GM23338 (cell line): ENCODE results near the gene SGCD.

Experiments used
- CREB1 ChIP-seq: fragments of 250-450 bp; sonication (Bioruptor Pico); IDR thresholded peaks from 2 replicates; pipeline ENCODE4 v1.5.0; 2020; ENCODE audit warnings: low read depth, mild to moderate bottlenecking, moderate library complexity
- EZH2 ChIP-seq: fragments of 200-600 bp; sonication (generic); IDR thresholded peaks from one replicate; pipeline ENCODE4 v1.8.0; 2017; ENCODE audit warnings: antibody characterized with exemption, mild to moderate bottlenecking, low read depth; ENCODE audit not compliant: unreplicated experiment
- EZH2phosphoT487 ChIP-seq: fragments of 200-600 bp; sonication (generic); IDR thresholded peaks from one replicate; pipeline ENCODE4 v1.8.1; 2018; ENCODE audit warnings: antibody characterized with exemption; ENCODE audit not compliant: unreplicated experiment
- JUNB ChIP-seq: IDR thresholded peaks from one replicate; pipeline ENCODE4 v1.6.1; 2016; ENCODE audit warnings: antibody characterized with exemption; ENCODE audit not compliant: unreplicated experiment
- POLR2AphosphoS5 ChIP-seq: IDR thresholded peaks from 2 replicates; pipeline ENCODE4 v1.6.1; 2016; ENCODE audit warnings: antibody characterized with exemption, low read depth
- ZNF114 ChIP-seq: fragments of 250-450 bp; sonication (Bioruptor Pico); IDR thresholded peaks from 2 replicates; pipeline ENCODE4 v1.5.0; 2020; ENCODE audit warnings: mild to moderate bottlenecking, moderate library complexity
- TF ChIP-seq, protein P1 (sequence below), 2 experiments: fragments of 200-600 bp in 1 of 2; sonication (generic) in 1 of 2; conservative IDR thresholded peaks; 2 replicates each; pipeline versions ENCODE4 v1.5.1 to v1.6.1; 2016 to 2017; ENCODE audit warnings: antibody characterized with exemption in 2 of 2, low read depth in 2 of 2, mild to moderate bottlenecking in 2 of 2, moderate library complexity in 1 of 2
- TF ChIP-seq, protein P2 (sequence below): IDR thresholded peaks from one replicate; pipeline ENCODE4 v1.6.1; 2018; ENCODE audit warnings: antibody characterized with exemption; ENCODE audit not compliant: unreplicated experiment

DNA sequence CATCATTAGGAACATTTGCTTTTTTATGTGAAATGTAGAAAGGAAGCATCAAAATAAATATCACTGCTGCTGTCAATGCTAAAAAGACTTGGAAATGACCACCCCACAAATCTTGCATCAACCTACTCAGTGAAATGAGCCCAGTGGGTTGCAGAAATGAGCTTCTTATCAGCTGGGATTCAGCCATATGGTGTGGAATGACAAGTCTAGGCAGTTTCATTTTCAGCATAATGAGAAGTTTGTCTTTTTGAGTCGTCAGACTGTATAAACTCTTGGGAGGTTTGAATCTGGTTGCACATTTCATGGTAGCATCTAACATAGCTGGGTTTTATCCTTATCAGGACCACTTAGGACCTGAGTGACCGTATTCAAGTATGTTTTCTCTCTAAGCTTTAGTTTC lies 272.0 kb downstream of the SGCD start:
- TF ChIP-seq EZH2 (no peak), CREB1 (no peak), ZNF114 (CRISPR knock-in tag) (no peak), POLR2AphosphoS5 (no peak), EZH2phosphoT487 (no peak), JUNB (no peak)
- TF ChIP-seq, protein P1, sequence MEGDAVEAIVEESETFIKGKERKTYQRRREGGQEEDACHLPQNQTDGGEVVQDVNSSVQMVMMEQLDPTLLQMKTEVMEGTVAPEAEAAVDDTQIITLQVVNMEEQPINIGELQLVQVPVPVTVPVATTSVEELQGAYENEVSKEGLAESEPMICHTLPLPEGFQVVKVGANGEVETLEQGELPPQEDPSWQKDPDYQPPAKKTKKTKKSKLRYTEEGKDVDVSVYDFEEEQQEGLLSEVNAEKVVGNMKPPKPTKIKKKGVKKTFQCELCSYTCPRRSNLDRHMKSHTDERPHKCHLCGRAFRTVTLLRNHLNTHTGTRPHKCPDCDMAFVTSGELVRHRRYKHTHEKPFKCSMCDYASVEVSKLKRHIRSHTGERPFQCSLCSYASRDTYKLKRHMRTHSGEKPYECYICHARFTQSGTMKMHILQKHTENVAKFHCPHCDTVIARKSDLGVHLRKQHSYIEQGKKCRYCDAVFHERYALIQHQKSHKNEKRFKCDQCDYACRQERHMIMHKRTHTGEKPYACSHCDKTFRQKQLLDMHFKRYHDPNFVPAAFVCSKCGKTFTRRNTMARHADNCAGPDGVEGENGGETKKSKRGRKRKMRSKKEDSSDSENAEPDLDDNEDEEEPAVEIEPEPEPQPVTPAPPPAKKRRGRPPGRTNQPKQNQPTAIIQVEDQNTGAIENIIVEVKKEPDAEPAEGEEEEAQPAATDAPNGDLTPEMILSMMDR (conservative IDR thresholded peaks at IDR 0.05; ENCODE audit: low read depth in 2 of 2), result no peak
- TF ChIP-seq, protein P2, sequence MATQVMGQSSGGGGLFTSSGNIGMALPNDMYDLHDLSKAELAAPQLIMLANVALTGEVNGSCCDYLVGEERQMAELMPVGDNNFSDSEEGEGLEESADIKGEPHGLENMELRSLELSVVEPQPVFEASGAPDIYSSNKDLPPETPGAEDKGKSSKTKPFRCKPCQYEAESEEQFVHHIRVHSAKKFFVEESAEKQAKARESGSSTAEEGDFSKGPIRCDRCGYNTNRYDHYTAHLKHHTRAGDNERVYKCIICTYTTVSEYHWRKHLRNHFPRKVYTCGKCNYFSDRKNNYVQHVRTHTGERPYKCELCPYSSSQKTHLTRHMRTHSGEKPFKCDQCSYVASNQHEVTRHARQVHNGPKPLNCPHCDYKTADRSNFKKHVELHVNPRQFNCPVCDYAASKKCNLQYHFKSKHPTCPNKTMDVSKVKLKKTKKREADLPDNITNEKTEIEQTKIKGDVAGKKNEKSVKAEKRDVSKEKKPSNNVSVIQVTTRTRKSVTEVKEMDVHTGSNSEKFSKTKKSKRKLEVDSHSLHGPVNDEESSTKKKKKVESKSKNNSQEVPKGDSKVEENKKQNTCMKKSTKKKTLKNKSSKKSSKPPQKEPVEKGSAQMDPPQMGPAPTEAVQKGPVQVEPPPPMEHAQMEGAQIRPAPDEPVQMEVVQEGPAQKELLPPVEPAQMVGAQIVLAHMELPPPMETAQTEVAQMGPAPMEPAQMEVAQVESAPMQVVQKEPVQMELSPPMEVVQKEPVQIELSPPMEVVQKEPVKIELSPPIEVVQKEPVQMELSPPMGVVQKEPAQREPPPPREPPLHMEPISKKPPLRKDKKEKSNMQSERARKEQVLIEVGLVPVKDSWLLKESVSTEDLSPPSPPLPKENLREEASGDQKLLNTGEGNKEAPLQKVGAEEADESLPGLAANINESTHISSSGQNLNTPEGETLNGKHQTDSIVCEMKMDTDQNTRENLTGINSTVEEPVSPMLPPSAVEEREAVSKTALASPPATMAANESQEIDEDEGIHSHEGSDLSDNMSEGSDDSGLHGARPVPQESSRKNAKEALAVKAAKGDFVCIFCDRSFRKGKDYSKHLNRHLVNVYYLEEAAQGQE, result no peak
